GM23338 (cell line): Measurements from ENCODE around the gene MITF. TPM values are rescaled to one million over a fixed set of nuclear protein-coding genes. Genes with fewer than 3 reads are reported as not detected.

Experiments
- ATAC-seq: fragments of 200-7000 bp; cut with Tn5 transposase; 3 replicates; pipeline ENCODE4 v1.9.1; 2020
- DNase-seq: peaks from one replicate; pipeline ENCODE4 v3.0.0-alpha.2; 2015; ENCODE audit warnings: low spot score
- H2AFZ ChIP-seq: fragments of 200-600 bp; sonication (generic); 2 replicates; pipeline ENCODE4 v1.8.0; 2016; ENCODE audit warnings: antibody characterized with exemption, mild to moderate bottlenecking, moderate library complexity
- H3F3A ChIP-seq: fragments of 200-600 bp; sonication (generic); replicated peaks from 2 replicates; pipeline ENCODE4 v1.8.0; 2017; ENCODE audit warnings: antibody characterized with exemption, mixed run types, low read depth
- H3K27ac ChIP-seq: fragments of 200-600 bp; sonication (generic); 2 replicates; pipeline ENCODE4 v1.6.1; 2016; ENCODE audit warnings: low read depth
- H3K27me3 ChIP-seq: fragments of 200-600 bp; sonication (generic); 2 replicates; pipeline ENCODE4 v1.8.0; 2016; ENCODE audit warnings: mild to moderate bottlenecking, mixed run types, moderate library complexity; ENCODE audit not compliant: insufficient read depth
- H3K36me3 ChIP-seq: fragments of 200-600 bp; sonication (generic); 2 replicates; pipeline ENCODE4 v1.8.0; 2016; ENCODE audit warnings: mild to moderate bottlenecking; ENCODE audit not compliant: insufficient read depth
- H3K4me1 ChIP-seq: fragments of 200-600 bp; sonication (generic); 2 replicates; pipeline ENCODE4 v1.8.0; 2016; ENCODE audit warnings: mild to moderate bottlenecking, moderate library complexity; ENCODE audit not compliant: insufficient read depth
- H3K4me2 ChIP-seq: fragments of 200-600 bp; sonication (generic); 2 replicates; pipeline ENCODE4 v1.7.1; 2017; ENCODE audit warnings: mixed run types
- H3K4me3 ChIP-seq: fragments of 200-600 bp; sonication (generic); 2 replicates; pipeline ENCODE4 v1.6.1; 2016; ENCODE audit warnings: mixed run types
- H3K79me2 ChIP-seq: fragments of 200-600 bp; sonication (generic); replicated peaks from 2 replicates; pipeline ENCODE4 v1.8.0; 2017; ENCODE audit warnings: mild to moderate bottlenecking; ENCODE audit not compliant: insufficient read depth
- H3K9me2 ChIP-seq: fragments of 200-600 bp; sonication (generic); 2 replicates; pipeline ENCODE4 v1.8.0; 2017; ENCODE audit not compliant: insufficient read depth
- H4K20me1 ChIP-seq: fragments of 200-600 bp; sonication (generic); replicated peaks from 2 replicates; pipeline ENCODE4 v1.8.0; 2017; ENCODE audit warnings: mild to moderate bottlenecking; ENCODE audit not compliant: insufficient read depth
- H3K27ac Mint-ChIP-seq: 2 replicates; pipeline ENCODE4 v1.8.0; 2020; ENCODE audit warnings: inconsistent platforms, mild to moderate bottlenecking, moderate library complexity, mixed read lengths
- H3K27me3 Mint-ChIP-seq: 3 replicates; pipeline ENCODE4 v1.8.0; 2022; ENCODE audit warnings: low read depth, mild to moderate bottlenecking, moderate library complexity, mixed read lengths, inconsistent platforms; ENCODE audit not compliant: insufficient read depth, poor library complexity
- H3K36me3 Mint-ChIP-seq: 3 replicates; pipeline ENCODE4 v1.8.0; 2021; ENCODE audit warnings: low read depth, mild to moderate bottlenecking, inconsistent platforms, moderate library complexity, mixed read lengths
- H3K4me1 Mint-ChIP-seq: 3 replicates; pipeline ENCODE4 v1.8.0; 2020; ENCODE audit warnings: mild to moderate bottlenecking, inconsistent platforms, mixed read lengths
- H3K4me3 Mint-ChIP-seq: 3 replicates; pipeline ENCODE4 v1.8.0; 2021; ENCODE audit warnings: moderate library complexity, mild to moderate bottlenecking, inconsistent platforms, mixed read lengths
- H3K9me3 Mint-ChIP-seq: 3 replicates; pipeline ENCODE4 v1.8.0; 2020; ENCODE audit warnings: moderate library complexity, mild to moderate bottlenecking, inconsistent platforms, mixed read lengths
- EZH2 ChIP-seq: fragments of 200-600 bp; sonication (generic); IDR thresholded peaks from one replicate; pipeline ENCODE4 v1.8.0; 2017; ENCODE audit warnings: antibody characterized with exemption, mild to moderate bottlenecking, low read depth; ENCODE audit not compliant: unreplicated experiment
- EZH2phosphoT487 ChIP-seq: fragments of 200-600 bp; sonication (generic); IDR thresholded peaks from one replicate; pipeline ENCODE4 v1.8.1; 2018; ENCODE audit warnings: antibody characterized with exemption; ENCODE audit not compliant: unreplicated experiment
- NANOG ChIP-seq: IDR thresholded peaks from 2 replicates; pipeline ENCODE4 v1.6.1; 2016; ENCODE audit warnings: antibody characterized with exemption, borderline replicate concordance
- POLR2AphosphoS5 ChIP-seq: IDR thresholded peaks from 2 replicates; pipeline ENCODE4 v1.6.1; 2016; ENCODE audit warnings: antibody characterized with exemption, low read depth
- REST ChIP-seq: IDR thresholded peaks from one replicate; pipeline ENCODE4 v1.6.1; 2018; ENCODE audit warnings: antibody characterized with exemption; ENCODE audit not compliant: unreplicated experiment
- STAT1 ChIP-seq: IDR thresholded peaks from one replicate; pipeline ENCODE4 v1.6.1; 2016; ENCODE audit warnings: antibody characterized with exemption; ENCODE audit not compliant: unreplicated experiment
- ZNF114 ChIP-seq: fragments of 250-450 bp; sonication (Bioruptor Pico); IDR thresholded peaks from 2 replicates; pipeline ENCODE4 v1.5.0; 2020; ENCODE audit warnings: mild to moderate bottlenecking, moderate library complexity
- ZNF331 ChIP-seq: fragments of 250-450 bp; sonication (Bioruptor Pico); IDR thresholded peaks from 2 replicates; pipeline ENCODE4 v1.5.0; 2020; ENCODE audit warnings: low read depth, mild to moderate bottlenecking, moderate library complexity
- ZNF462 ChIP-seq: fragments of 250-450 bp; sonication (Bioruptor Pico); IDR thresholded peaks from 2 replicates; pipeline ENCODE4 v1.5.0; 2020; ENCODE audit warnings: mild to moderate bottlenecking, moderate library complexity
- polyA plus RNA-seq: library from polyadenylated mRNA; unstranded; fragments of >200 nt; fragmentation: Nextera tagmentation; extraction: Ambion mirVana; gene quantifications from 2 replicates; pipeline ENCODE4 v1.2.1, GENCODE V29; 2016
- total RNA-seq: library from RNA; depleted of rRNA; stranded (reverse); fragments of >200 nt; shearing (Covaris generic); gene quantifications from 2 replicates; pipeline ENCODE4 v1.2.3, GENCODE V29; 2014
- TF ChIP-seq, protein P1 (sequence below): IDR thresholded peaks from 2 replicates; pipeline ENCODE4 v1.6.1; 2016; ENCODE audit warnings: antibody characterized with exemption

The MITF gene
- total and polyA plus RNA-seq, 2 experiments from 2014 or later: 1.9 to 2.4 TPM

DNA sequence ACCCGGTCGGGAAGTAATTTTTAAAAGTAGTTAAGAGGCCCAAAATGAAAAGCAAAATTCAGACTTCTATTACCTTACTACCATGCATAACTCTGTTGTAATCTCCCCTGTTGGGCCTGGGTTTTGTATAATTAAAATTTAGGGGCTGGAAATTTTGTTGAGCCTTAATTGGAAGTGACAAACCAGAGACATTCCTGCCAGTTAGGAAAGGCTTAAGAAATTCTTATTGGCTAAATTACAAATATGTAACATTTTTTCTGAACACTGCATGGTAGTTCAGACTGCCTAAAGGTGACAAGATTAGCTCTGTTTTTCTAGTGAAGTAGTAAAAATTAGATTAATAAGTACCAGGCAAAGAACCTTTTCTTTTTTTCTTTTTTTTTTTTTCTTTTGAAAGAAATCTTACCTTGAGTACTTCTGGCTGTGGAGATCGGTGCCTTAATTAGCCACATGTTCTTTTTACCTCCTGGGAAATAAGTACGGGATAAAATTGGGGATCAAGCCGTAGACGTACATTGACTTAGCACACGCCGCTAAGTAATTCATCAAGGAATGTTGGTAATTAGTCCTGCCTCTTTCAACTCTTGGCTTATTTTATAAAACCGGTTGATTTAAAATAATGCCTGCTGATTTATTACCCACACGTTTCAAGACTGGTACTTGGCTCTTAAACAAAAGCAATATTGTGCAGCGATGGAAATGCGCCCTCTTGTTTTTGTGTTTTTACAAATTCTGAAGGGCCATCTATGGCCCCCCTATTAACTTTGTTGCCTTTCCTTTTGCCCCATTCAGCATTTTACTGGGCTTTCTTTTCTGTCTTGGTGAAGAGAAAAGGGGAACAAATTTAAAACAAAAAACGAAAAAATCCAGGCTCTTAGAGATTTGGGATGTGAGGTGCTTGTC lies 149.0 kb downstream of the MITF start:
- Histone ChIP-seq H3K27ac (no peak overlapping the region), H3F3A (no peaks in the 10 kb centered on the region), H3K36me3 (no peaks in the 10 kb centered on the region), H3K4me3 (no peak overlapping the region), H3K27me3 (peaks cover 24% of the 10 kb centered on the region), H3K79me2 (no peaks in the 10 kb centered on the region), H4K20me1 (no peaks in the 10 kb centered on the region), H3K4me2 (no peak overlapping the region), H3K4me1 (peaks cover 29% of the 10 kb centered on the region), H2AFZ (no peak overlapping the region), H3K9me2 (no peaks in the 10 kb centered on the region)
- ATAC-seq: no peak
- no peak for DNase-seq
- Mint-ChIP-seq H3K4me3 (no peak overlapping the region), H3K36me3 (no peaks in the 10 kb centered on the region), H3K9me3 (no peaks in the 10 kb centered on the region), H3K27me3 (peaks cover 9% of the 10 kb centered on the region), H3K4me1 (peaks cover 32% of the 10 kb centered on the region), H3K27ac (no peak overlapping the region)
- TF ChIP-seq EZH2: no peak
- TF ChIP-seq ZNF114 (CRISPR knock-in tag): no peak
- no peak for TF ChIP-seq ZNF462 (CRISPR knock-in tag)
- no peak for TF ChIP-seq ZNF331 (CRISPR knock-in tag)
- TF ChIP-seq EZH2phosphoT487: no peak
- TF ChIP-seq NANOG: no peak
- no peak for TF ChIP-seq POLR2AphosphoS5
- TF ChIP-seq STAT1: no peak
- TF ChIP-seq REST: no peak
- TF ChIP-seq, protein P1, sequence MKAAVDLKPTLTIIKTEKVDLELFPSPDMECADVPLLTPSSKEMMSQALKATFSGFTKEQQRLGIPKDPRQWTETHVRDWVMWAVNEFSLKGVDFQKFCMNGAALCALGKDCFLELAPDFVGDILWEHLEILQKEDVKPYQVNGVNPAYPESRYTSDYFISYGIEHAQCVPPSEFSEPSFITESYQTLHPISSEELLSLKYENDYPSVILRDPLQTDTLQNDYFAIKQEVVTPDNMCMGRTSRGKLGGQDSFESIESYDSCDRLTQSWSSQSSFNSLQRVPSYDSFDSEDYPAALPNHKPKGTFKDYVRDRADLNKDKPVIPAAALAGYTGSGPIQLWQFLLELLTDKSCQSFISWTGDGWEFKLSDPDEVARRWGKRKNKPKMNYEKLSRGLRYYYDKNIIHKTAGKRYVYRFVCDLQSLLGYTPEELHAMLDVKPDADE: no peak
